Stimulated activated CD8-positive, alpha-beta memory T cell treated with anti-CD3 and anti-CD28 coated beads, Interleukin-7, amount 100 ng/mL, for 4 hours (primary cell): ENCODE results near the gene SELP.
"Not testable (repeated sequence)": the region's sequence is repeated elsewhere in the genome, so short reads cannot be mapped to it uniquely, and the experiment has no call there.

Experiments used
- DNase-seq, 2 donors: peaks; one replicate each; pipeline ENCODE4 v3.0.0-alpha.2; 2020; ENCODE audit warnings: low read depth in 2 of 2

The SELP gene

DNA sequence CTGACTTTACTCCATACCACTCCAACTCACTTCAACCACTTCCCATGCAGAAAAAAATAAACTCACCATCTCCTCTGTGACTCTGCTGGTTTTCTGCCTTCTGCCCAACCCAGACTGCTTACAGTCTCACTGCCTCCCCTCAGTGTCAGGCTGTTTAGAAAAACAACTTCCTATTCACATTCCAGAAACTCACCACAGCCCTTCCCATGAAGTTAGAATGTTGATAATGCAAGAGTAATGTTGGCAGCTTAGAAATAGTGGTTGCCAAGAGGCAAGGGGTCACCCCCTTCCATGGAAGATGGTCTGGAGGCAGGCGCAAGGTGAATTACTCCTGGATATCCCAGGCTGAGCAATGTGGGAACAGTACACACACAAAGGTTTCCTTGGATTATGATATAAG, at the start of gene SELP:
Gene SELP, minus strand, starts transcription at position 119 of the 400 bp plus-strand sequence. Its CDS starts 50 bp downstream, at position 69.
- no peak for DNase-seq

DNA sequence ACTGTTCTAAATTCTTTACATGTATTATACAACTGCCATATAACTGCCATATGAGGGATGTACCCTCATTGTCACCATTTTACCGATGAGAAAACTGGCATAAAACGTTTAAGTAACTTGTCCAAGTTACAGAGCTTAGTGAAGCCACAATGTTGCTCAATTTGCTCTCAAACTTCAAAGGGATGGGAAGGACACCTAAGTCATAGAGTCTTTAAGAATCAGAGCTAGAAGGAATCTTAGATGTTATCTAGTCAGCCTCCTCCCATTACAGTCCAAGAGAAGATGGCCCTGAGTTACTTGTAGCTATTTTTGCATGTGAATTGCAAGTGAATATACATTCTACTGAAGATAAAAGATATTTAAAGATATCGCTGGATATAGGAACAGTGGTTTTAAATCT, 49.8 kb upstream of the SELP start:
- DNase-seq: no peak

DNA sequence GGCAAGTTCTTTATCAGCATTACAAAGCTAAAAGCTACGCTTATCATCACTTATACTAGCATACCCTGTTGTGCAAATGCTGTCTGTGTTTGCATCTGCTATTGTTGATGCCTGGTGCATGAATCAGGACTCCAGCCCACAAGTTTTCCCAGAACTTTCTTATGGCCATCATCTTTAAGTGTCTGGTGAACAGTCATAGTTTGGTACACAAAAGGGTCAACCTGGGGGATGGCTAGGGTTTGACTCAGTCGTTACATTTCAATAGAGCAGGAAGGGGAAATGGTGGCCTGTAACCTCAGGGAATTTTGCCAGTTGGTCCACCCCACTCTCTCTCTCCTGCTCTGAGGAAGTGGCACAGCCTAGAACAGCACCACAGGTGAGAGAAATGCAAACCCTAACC, 46.1 kb upstream of the SELP start:
- no peak for DNase-seq

DNA sequence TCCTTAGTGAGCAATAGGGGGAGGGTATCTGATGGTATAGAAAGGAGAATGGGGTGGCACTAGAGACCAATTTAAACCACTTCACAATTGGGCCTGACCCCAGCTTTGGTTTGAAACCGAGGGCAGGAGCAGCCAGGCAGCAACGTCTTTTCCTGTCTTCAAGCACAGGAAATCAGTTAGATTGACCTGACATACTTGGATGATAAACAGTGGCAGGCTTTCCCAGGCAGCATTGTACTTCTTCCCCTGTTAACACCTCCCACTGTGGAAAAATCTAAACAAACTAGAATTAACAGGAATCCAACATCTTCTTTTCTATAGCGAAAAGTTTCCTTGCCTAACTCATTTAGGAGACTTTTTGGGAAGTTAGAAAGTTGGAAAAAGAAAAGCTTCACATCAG, 40.9 kb upstream of the SELP start:
- no peak for DNase-seq

DNA sequence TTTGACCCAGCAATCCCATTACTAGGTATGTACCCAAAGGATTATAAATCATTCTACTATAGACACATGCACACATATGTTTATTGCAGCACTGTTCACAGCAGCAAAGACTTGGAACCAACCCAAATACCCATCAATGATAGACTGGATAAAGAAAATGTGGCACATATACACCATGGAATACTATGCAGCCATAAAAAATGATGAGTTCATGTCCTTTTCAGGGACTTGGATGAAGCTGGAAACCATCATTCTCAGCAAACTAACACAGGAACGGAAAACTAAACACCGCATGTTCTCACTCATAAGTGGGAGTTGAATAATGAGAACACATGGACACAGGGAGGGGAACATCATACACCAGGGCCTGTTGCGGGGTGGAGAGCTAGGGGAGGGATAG, 40.3 kb upstream of the SELP start:
- DNase-seq: not testable (repeated sequence)

DNA sequence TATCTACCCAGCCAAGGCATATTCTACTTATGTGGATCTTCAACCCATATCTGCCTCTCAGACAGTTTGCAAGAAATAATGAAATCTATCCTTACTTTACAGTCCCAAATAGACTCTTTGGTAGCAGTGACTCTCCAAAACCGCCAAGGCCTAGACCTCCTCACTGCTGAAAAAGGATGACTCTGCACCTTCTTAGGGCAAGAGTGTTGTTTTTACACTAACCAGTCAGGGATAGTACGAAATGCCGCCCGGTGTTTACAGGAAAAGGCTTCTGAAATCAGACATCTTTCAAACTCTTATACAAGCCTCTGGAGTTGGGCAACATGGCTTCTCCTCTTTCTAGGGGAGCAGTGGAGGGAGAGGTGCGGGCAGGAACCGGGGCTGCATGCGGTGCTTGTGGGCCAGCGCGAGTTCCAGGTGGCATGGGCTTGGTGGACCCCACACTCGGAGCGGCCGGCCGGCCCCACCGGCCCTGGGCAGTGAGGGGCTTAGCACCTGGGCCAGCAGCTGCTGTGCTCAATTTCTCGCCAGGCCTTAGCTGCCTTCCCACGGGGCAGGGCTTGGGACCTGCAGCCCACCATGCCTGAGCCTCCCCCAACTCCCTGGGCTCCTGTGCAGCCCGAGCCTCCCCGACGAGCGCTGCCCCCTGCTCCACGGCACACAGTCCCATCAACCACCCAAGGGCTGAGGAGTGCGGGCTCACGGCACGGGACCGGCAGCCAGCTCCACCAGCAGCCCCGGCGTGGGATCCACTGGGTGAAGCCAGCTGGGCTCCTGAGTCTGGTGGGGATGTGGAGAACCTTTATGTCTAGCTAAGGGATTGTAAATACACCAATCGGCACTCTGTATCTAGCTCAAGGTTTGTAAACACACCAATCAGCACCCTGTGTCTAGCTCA, 38.0 kb upstream of the SELP start:
- DNase-seq: not testable (repeated sequence)

DNA sequence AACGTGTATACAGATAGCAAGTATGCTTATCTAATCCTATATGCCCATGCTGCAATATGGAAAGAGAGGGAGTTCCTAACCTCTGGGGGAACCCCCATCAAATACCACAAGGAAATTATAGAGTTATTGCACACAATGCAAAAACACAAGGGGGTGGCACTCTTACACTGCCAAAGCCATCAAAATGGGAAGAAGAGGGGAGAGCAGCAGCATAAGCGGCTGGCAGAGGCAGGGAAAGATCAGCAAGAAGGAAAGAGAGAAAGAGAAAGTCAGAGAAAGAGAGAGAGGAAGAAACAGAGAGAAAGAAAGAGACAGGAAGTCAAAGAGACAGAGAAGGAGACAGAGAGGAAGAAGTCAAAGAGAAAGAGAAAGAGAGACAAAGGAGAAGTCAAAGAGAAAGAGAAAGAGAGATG, 37.3 kb upstream of the SELP start:
- not testable (repeated sequence) for DNase-seq

DNA sequence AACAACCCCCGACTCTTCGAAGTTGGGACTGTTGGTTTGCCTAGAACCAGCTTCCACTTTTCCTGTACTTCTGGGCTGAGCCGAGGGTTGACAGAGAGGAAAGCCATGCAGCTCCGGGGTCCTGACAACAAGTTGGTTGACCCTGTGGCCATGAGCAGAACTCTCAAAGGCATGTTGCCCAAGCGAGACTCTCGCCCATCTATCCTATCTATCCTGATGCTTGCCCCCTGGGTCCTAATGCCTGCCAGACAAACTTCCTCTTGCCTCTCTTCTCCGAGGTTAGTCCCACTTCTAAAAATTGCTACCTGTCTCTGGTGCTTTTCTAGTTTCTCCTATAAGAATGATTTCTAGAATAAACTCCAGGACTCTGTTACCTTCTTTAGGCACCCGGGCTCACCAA, 32.8 kb upstream of the SELP start:
- not testable (repeated sequence) for DNase-seq

DNA sequence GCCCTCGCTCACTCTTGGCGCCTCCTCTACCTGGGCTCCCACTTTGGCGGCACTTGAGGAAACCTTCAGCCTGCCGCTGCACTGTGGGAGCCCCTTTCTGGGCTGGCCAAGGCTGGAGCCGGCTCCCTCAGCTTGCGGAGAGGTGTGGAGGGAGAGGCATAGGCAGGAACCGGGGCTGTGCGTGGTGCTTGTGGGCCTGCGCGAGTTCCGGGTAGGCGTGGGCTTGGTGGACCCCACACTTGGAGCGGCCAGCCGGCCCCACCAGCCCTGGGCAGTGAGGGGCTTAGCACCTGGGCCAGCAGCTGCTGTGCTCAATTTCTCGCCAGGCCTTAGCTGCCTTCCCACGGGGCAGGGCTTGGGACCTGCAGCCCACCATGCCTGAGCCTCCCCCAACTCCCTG, 31.1 kb upstream of the SELP start:
- DNase-seq: not testable (repeated sequence)

DNA sequence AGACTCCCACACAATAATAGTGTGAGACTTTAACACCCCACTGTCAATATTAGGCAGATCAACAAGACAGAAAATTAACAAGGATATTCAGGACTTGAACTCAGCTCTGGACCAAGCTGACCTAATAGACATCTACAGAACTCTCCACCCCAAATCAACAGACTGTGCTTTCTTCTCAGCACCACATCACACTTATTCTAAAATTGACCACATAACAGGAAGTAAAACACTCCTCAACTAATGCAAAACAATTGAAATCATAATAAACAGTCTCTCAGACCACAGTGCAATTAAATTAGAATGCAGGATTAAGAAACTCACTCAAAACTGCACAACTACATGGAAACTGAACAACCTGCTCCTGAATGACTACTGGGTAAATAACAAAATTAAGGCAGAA, 28.9 kb upstream of the SELP start:
- DNase-seq: not testable (repeated sequence)

DNA sequence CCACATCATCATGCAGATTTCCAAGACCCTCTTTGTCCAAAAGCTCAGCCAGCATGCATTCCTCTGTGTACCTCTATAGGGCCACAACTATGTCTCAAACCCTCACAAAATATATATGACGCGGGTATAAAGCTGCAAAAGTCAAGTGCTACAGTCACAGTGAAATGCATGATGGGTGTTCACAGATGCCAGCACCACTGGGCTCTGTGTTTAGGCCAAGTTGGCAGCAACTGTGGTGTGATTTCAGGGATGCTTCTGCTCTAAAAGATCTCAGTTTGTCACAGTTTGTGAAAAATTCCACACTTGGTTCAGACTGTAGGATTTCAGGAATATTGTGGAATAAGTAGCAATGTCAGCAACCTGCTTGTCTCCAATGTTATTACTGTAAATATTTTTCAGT, 23.9 kb upstream of the SELP start:
- DNase-seq: no peak

DNA sequence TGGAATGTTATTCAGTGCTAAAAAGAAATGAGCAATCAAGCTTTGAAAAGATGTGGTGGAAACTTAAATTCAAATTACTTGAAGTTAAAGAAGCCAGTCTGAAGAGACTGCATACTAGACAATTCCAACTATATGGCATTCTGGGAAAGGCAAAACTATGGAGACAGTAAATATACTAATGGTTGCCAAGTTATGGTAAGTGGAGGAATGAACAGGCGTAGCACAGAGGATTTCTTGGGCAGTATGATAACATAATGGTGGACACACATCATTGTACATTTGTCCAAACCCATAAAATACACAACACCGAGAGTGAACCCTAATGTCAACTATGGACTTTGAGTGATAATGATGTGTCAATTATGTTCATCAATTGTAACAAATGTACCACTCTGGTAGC, 21.1 kb upstream of the SELP start:
- no peak for DNase-seq

DNA sequence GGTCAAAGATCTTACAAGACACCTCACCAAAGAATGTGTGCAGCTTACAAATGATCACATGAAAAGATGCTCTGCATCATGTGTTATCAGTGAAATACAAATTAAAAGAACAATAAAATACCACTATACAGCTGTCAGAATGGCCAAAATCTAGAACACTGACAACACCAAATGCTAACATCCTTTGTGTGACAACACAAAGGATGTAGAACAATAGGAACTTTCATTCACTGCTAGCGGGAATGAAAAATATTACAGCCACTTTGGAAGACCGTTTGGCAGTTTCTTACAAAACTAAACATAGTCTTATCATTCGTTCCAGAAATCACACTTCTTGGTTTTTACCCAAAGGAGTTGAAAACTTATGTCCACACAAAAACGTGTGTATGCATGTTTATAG, 20.6 kb upstream of the SELP start:
- DNase-seq: no peak

DNA sequence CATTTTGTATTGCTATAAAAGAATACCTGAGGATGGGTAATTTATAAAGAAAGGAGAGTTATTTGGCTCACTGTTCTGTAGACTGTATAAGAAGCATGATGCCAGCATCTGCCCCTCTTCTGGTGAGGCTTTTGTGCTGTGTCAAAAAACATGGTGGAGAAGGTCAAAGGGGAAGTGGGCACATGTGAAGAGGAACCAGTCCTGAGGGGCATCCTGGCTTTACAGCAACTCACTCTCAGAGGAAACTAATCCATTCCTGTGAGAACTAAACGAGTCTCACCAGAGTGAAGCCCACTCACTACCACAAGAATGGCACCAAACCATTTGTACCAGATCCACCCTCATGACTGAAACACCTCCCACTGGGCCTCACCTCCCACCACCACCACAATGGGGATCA, 18.8 kb upstream of the SELP start:
- DNase-seq: no peak

DNA sequence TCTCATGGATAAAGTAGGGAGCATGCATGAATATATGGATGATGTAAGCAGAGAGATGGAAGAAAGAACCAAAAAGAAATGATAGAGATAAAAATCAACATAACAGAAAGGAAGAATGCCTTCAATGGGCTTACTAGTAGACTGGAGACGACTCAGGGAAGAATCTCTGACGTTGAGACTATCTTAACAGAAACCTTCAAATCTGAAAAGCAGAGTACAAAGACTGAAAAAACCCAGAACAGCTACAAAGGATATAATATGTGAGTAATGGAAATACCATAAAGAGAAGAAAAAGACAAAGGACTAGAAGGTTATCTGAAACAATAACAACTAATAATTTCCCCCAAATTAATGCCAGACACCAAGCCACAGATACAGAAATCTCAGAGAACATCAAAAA, 18.3 kb upstream of the SELP start:
- DNase-seq: no peak

DNA sequence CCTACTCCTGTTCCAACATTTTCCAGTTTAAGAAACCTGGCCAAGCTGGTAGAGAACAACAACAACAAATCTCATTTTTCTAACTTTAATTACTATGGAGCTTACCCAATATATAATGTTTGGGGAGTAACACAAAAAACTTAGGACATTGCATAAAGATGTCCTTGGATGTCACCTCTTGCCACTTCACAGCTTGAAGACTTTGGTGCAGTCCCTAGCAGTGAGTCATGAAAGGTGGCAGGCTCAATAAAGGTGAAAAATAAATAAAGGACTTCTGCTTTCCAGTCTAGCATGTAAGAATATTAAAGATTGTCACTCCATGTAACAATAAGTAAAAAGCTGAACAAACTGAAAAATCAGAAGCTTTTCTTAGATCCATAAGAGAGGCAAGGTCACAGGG, 17.6 kb upstream of the SELP start:
- DNase-seq: no peak

DNA sequence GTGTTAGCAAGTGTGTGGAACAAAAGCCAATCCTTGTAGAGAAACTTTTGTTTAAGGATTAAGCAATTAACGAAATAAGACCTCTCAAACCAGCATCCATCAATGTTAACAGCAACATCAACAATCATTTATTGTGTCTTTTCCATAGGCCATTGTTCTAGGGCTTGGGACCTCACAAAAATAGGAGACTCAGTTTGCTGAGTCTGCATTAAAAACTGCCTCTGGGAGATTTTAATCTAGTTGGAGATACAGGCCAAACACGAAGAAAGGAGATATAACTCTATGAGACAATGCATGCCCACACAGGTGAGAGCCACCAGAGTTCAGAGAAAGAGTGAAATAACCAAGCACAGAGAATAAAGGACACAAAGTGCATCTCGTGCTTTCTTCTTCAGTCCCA, 14.4 kb upstream of the SELP start:
- DNase-seq: no peak

DNA sequence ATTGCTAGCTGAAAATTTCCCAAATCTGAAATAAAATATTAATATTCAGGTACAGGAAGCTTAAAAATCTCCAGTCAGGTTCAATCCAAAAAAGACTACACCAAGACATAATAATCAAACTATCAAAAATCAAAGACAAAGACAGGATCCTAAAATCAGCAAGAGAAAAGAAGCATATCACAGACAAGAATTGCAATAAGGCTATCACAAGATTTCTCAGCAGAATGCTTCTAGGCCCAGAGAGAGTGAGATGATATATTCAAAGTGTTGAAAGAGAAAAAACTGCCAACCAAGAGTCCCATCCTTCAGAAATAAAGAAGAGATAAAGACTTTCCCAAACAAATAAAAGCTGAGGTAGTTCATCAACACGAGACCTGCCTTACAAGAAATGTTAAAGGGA, 5.0 kb upstream of the SELP start:
- no peak for DNase-seq

DNA sequence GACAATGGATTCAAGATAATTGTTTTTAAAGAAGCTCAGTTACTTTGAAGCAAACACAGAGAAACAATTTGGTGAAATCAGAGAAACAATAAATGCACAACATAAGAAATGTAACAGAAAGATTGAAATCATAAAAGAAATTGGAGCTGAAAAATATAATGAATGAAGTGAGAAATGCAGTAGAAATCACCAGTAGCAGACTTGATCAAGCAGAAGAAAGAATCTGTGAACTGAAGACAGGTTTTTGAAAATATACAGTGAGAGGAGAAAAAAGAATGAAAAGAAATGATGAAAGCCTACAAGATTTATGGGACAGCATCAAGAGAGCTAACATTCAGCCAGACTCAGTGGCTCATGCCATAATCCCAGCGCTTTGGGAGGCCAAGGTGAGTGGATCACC, 4.2 kb upstream of the SELP start:
- DNase-seq: no peak

DNA sequence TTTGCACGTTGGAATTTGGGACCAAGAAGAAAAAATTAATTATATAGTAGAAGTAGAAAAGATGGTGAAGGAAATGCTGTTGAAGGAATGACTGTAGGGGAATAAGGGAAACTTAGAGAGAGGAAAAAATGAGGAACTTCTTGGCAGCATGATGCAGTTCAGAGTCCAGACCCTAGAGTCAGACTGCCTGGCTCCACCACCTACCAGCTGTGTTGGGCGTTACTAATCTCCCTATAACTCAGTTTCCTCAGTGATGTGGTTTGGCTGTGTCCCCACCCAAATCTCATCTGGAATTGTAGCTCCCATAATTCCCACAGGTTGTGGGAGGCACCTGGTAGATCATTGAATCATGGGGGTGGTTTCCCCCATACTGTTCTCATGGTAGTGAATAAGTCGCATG, 1.3 kb upstream of the SELP start:
- DNase-seq: no peak

DNA sequence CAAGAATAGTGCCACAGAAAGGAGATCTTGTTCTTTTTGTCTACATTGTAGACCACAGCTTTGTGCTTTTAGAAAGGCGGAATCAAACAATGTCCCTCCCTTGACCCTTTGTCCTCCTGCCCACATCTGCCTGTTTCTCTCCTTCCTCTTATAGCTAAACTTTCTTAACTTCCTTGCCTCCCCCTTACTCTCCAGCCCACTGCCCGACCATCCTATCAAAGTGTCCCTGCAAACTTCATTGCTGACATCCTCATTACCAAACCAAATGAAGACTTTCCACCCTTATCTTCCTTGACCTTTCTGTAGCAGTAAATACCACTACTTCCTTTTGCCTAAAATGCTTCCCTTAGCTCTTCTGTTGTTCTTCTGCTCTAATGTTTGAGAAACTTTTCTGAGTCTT, 5.0 kb downstream of the SELP start:
- no peak for DNase-seq

DNA sequence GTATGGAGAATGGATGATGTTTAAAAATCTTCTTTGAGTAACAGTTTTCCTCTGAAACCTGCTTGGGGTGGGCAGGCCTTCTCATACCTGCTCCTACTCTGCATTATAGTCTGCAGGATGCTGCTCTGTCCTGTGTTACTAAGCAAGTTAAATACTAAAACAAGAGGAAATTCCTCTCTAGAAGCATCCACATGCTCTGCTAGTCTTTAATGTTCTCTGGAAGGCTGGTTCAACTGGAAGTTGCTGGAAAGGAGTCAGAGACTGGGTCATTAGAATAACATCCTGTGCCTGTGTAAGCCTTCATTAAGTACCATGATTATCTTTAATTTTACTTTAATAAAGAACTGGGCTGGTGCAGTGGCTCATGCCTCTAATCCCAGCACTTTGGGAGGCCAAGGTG, 5.8 kb downstream of the SELP start:
- no peak for DNase-seq

DNA sequence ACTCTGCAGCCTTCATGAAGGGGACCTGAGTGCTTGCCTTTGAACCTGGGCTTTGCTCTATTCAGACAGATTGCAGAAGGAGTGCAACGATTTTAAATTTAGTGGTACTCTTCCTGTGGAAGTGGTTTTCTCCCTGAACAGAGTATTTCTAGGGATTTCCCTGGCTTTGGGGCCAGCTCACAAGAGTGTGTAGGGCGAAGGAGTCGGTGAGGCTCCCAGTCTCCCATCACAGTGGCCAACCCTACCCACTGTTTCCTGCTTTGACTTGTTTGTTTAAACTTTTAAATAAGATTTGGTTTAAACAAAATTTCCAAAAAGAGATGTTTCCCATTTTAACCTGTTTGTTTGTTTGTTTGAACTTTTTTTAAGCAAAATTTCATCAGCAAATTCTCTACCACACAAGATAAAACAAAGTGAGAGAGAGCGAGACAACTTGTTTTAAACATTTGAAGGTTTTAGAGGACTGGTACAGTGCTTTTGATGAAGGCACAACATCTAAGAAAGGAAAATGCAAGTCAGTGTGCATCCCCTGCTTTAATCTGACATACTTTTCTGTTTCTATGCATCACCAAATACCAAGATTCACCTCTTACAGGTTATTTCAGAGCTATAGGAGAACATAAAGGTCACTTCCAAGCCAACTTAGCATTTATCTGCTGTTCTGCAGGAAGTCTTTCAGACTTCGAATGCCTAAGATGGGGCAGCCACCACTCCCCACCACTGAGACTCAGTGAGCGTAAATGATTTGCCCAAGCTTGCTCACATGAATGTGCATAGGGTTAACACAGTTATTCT, 6.6 kb downstream of the SELP start:
- DNase-seq: no peak
